ENCODE data around the gene CTSH. TPM values are rescaled to one million over a fixed set of nuclear protein-coding genes. Genes with fewer than 3 reads are reported as not detected.

CTSH gene
- total RNA-seq, 1 donor from 2014 or later: 5.7 TPM

- peaks cover 32% of the 10 kb centered on the region for H3K36me3 ChIP-seq (ENCODE audit: insufficient read depth, low read length)
- no peak for FAIRE-seq
- peaks cover 46% of the 10 kb centered on the region for H4K20me1 ChIP-seq (ENCODE audit: insufficient read depth, low read length)
- no peaks in the 10 kb centered on the region for H3K27me3 ChIP-seq (ENCODE audit: insufficient read depth, low read length)
- Mint-ChIP-seq H3K4me3 (ENCODE audit: unreplicated experiment) (no peak overlapping the region), H3K36me3 (ENCODE audit: low read depth, unreplicated experiment) (peaks cover 24% of the 10 kb centered on the region), H3K27me3 (ENCODE audit: low read depth, unreplicated experiment) (no peaks in the 10 kb centered on the region), H3K9me3 (ENCODE audit: unreplicated experiment) (no peaks in the 10 kb centered on the region), H3K27ac (ENCODE audit: unreplicated experiment) (no peak overlapping the region), H3K4me1 (ENCODE audit: low read depth, unreplicated experiment) (peaks cover 15% of the 10 kb centered on the region)
- TF ChIP-seq, protein P1, sequence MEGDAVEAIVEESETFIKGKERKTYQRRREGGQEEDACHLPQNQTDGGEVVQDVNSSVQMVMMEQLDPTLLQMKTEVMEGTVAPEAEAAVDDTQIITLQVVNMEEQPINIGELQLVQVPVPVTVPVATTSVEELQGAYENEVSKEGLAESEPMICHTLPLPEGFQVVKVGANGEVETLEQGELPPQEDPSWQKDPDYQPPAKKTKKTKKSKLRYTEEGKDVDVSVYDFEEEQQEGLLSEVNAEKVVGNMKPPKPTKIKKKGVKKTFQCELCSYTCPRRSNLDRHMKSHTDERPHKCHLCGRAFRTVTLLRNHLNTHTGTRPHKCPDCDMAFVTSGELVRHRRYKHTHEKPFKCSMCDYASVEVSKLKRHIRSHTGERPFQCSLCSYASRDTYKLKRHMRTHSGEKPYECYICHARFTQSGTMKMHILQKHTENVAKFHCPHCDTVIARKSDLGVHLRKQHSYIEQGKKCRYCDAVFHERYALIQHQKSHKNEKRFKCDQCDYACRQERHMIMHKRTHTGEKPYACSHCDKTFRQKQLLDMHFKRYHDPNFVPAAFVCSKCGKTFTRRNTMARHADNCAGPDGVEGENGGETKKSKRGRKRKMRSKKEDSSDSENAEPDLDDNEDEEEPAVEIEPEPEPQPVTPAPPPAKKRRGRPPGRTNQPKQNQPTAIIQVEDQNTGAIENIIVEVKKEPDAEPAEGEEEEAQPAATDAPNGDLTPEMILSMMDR (IDR thresholded peaks at IDR 0.05; ENCODE audit: insufficient read depth, low read depth, low read length): no peak
- no peak for TF ChIP-seq EZH2 (IDR thresholded peaks at IDR 0.05; ENCODE audit: insufficient read depth, low read length)
- H2AFZ ChIP-seq (ENCODE audit: low read depth, low read length): no peak overlapping the region
- peaks cover 12% of the 10 kb centered on the region for H3K79me2 ChIP-seq (ENCODE audit: insufficient read depth, low read length)
- H3K4me1 ChIP-seq (ENCODE audit: insufficient read depth, low read length): no peaks in the 10 kb centered on the region
- DNase-seq (ENCODE audit: low read depth): no peak
- H3K9ac ChIP-seq (ENCODE audit: low read length): no peak overlapping the region
- H3K27ac ChIP-seq (ENCODE audit: low read depth, low read length): no peak overlapping the region
- H3K4me3 ChIP-seq (ENCODE audit: insufficient read depth, low read depth, low read length): no peak overlapping the region
- H3K4me2 ChIP-seq (ENCODE audit: low read length): no peak overlapping the region
- H3K9me3 ChIP-seq (ENCODE audit: insufficient read depth, low read depth, low read length): no peaks in the 10 kb centered on the region
These were observed 27.0 kb downstream of the CTSH start for GRCh38 chr15:78917888-78918287.

DNA sequence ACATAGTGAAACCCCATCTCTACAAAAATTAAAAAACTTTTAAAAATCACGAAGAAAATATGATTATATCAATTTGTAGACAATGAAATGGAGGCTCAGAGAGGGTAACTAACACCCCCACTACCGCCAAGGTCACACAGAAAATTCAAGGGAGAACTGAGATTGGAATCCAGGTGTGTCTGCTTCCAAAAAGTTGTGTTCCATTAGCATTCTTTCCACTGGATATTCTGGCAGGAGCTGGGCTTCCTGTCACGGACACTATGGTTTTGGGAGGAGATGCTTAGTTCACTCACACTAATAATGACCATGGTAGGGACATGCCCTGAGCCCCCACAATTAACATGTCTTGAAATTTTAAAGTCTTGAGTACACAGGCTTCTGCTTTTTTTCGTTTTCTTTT lies 28.8 kb downstream of the CTSH start:
- peaks cover 23% of the 10 kb centered on the region for H3K36me3 Mint-ChIP-seq (ENCODE audit: low read depth, unreplicated experiment)
- Histone ChIP-seq H3K9me3 (ENCODE audit: insufficient read depth, low read depth, low read length) (no peaks in the 10 kb centered on the region), H3K27ac (ENCODE audit: low read depth, low read length) (no peak overlapping the region), H4K20me1 (ENCODE audit: insufficient read depth, low read length) (peaks cover 61% of the 10 kb centered on the region), H3K79me2 (ENCODE audit: insufficient read depth, low read length) (peaks cover 17% of the 10 kb centered on the region), H3K4me3 (ENCODE audit: insufficient read depth, low read depth, low read length) (no peak overlapping the region), H2AFZ (ENCODE audit: low read depth, low read length) (no peak overlapping the region), H3K4me1 (ENCODE audit: insufficient read depth, low read length) (no peaks in the 10 kb centered on the region), H3K36me3 (ENCODE audit: insufficient read depth, low read length) (peaks cover 30% of the 10 kb centered on the region), H3K4me2 (ENCODE audit: low read length) (no peak overlapping the region), H3K27me3 (ENCODE audit: insufficient read depth, low read length) (no peaks in the 10 kb centered on the region), H3K9ac (ENCODE audit: low read length) (no peak overlapping the region)
- FAIRE-seq (no peak), DNase-seq (ENCODE audit: low read depth) (no peak)
- H3K9me3 Mint-ChIP-seq (ENCODE audit: unreplicated experiment): no peaks in the 10 kb centered on the region
- H3K4me1 Mint-ChIP-seq (ENCODE audit: low read depth, unreplicated experiment): peaks cover 15% of the 10 kb centered on the region
- no peak overlapping the region for H3K4me3 Mint-ChIP-seq (ENCODE audit: unreplicated experiment)
- TF ChIP-seq, protein P1 (IDR thresholded peaks at IDR 0.05; ENCODE audit: insufficient read depth, low read depth, low read length): no peak
- TF ChIP-seq EZH2 (IDR thresholded peaks at IDR 0.05; ENCODE audit: insufficient read depth, low read length): no peak
- H3K27ac Mint-ChIP-seq (ENCODE audit: unreplicated experiment): no peak overlapping the region
- no peaks in the 10 kb centered on the region for H3K27me3 Mint-ChIP-seq (ENCODE audit: low read depth, unreplicated experiment)

DNA sequence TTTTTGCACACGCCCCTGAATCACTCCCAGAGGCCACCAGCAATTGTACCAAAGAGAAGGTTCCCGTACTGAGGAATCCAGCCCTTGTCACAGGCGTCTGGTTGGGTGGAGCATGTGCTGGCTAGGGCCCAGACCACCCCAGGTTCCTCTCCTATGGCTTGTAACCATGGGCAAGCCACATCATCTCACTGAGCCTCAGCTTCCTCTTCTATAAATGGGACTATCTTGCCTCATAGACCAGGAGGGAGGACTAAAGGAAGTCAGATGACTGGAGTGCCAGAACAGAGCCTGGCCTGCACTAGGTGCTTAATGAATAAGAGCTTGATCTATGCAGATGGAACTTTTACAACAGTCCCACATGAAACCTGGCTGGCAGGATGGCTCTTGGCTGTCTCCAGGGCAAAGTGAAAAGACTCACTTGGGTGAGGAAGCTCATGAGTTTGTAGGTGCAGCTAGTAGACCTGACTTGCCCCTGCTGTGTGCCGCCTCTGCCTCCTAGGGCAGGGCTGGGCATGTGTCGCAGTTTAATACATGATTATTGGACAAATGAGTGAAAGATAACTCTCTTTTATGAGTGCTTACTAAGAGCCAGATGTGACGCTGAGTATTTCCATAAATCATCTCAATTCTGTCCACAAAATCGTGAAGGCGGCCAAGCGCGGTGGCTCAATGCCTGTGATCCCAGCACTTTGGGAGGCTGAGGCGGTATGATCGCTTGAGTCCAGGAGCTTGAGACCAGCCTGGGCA lies 29.3 kb downstream of the CTSH start:
- FAIRE-seq: no peak
- no peak overlapping the region for H3K9ac ChIP-seq (ENCODE audit: low read length)
- H3K4me3 ChIP-seq (ENCODE audit: insufficient read depth, low read depth, low read length): no peak overlapping the region
- H3K9me3 ChIP-seq (ENCODE audit: insufficient read depth, low read depth, low read length): no peaks in the 10 kb centered on the region
- no peaks in the 10 kb centered on the region for H3K9me3 Mint-ChIP-seq (ENCODE audit: unreplicated experiment)
- H3K36me3 ChIP-seq (ENCODE audit: insufficient read depth, low read length): peaks cover 33% of the 10 kb centered on the region
- H3K79me2 ChIP-seq (ENCODE audit: insufficient read depth, low read length): peaks cover 20% of the 10 kb centered on the region
- H3K4me2 ChIP-seq (ENCODE audit: low read length): no peak overlapping the region
- H2AFZ ChIP-seq (ENCODE audit: low read depth, low read length): no peak overlapping the region
- no peak overlapping the region for H3K27ac ChIP-seq (ENCODE audit: low read depth, low read length)
- no peaks in the 10 kb centered on the region for H3K27me3 Mint-ChIP-seq (ENCODE audit: low read depth, unreplicated experiment)
- peaks cover 67% of the 10 kb centered on the region for H4K20me1 ChIP-seq (ENCODE audit: insufficient read depth, low read length)
- H3K4me1 Mint-ChIP-seq (ENCODE audit: low read depth, unreplicated experiment): peaks cover 18% of the 10 kb centered on the region
- no peak for TF ChIP-seq EZH2 (IDR thresholded peaks at IDR 0.05; ENCODE audit: insufficient read depth, low read length)
- peaks cover 24% of the 10 kb centered on the region for H3K36me3 Mint-ChIP-seq (ENCODE audit: low read depth, unreplicated experiment)
- no peaks in the 10 kb centered on the region for H3K27me3 ChIP-seq (ENCODE audit: insufficient read depth, low read length)
- no peak overlapping the region for H3K4me3 Mint-ChIP-seq (ENCODE audit: unreplicated experiment)
- no peak overlapping the region for H3K27ac Mint-ChIP-seq (ENCODE audit: unreplicated experiment)
- H3K4me1 ChIP-seq (ENCODE audit: insufficient read depth, low read length): no peaks in the 10 kb centered on the region
- DNase-seq (ENCODE audit: low read depth): peak; percentile 25

Measured in astrocyte (in vitro differentiated cells and primary cell).